Spleen (tissue), 11 donors: ENCODE measurements around the gene VWCE. TPM values are rescaled to one million over a fixed set of nuclear protein-coding genes. Genes with fewer than 3 reads are reported as not detected.

Experiments
- DNase-seq: peaks from one replicate; pipeline ENCODE4 v3.0.0-alpha.2; 2020
- H3K27ac ChIP-seq, 8 donors: fragments of 200-600 bp; sonication (generic) in 7 of 8; 1 replicate in 4 of 8; 2 replicates in 4 of 8; pipeline versions ENCODE4 v1.5.0 to v1.8.0; 2016 to 2021; ENCODE audit warnings: inconsistent platforms in 4 of 8, mild to moderate bottlenecking in 4 of 8, moderate library complexity in 1 of 8
- H3K27me3 ChIP-seq, 7 donors: fragments of 200-600 bp; sonication (generic) in 6 of 7; replicated peaks in 1 of 7; 1 replicate in 4 of 7; 2 replicates in 3 of 7; pipeline versions ENCODE4 v1.5.0 to v1.8.0; 2016 to 2021; ENCODE audit warnings: inconsistent platforms in 3 of 7, mild to moderate bottlenecking in 1 of 7
- H3K36me3 ChIP-seq, 6 donors: fragments of 200-600 bp; sonication (generic) in 5 of 6; 1 replicate in 4 of 6; 2 replicates in 2 of 6; pipeline versions ENCODE4 v1.5.0 to v1.8.0; 2016 to 2021; ENCODE audit warnings: inconsistent platforms in 2 of 6
- H3K4me1 ChIP-seq, 6 donors: fragments of 200-600 bp; sonication (generic) in 5 of 6; 1 replicate in 3 of 6; 2 replicates in 3 of 6; pipeline versions ENCODE4 v1.5.0 to v1.8.0; 2016 to 2021; ENCODE audit warnings: inconsistent platforms in 3 of 6
- H3K4me3 ChIP-seq, 8 donors: fragments of 200-600 bp; sonication (generic) in 7 of 8; 1 replicate in 4 of 8; 2 replicates in 4 of 8; pipeline versions ENCODE4 v1.5.0 to v1.8.0; 2016 to 2021; ENCODE audit warnings: inconsistent platforms in 4 of 8, mild to moderate bottlenecking in 4 of 8, moderate library complexity in 2 of 8
- H3K9me3 ChIP-seq, 8 donors: fragments of 200-600 bp; sonication (generic) in 7 of 8; 1 replicate in 4 of 8; 2 replicates in 4 of 8; pipeline versions ENCODE4 v1.5.0 to v1.8.0; 2016 to 2021; ENCODE audit warnings: inconsistent platforms in 4 of 8
- POLR2A ChIP-seq, 3 donors: fragments of 450-650 bp; IDR thresholded peaks; one replicate each; pipeline ENCODE4 v1.5.1; 2017; ENCODE audit warnings: antibody characterized with exemption in 3 of 3, mild to moderate bottlenecking in 1 of 3
- POLR2AphosphoS5 ChIP-seq, 3 donors: sonication (generic); formaldehyde crosslinking; IDR thresholded peaks; one replicate each; pipeline ENCODE4 v1.5.1; 2017; ENCODE audit warnings: antibody characterized with exemption in 3 of 3
- WGBS, 5 donors: extraction: QIAGEN DNeasy Blood & Tissue Kit in 3 of 5; methylation state at CpG; one replicate each; pipeline versions ENCODE4 v1.1.5 to v1.1.7; 2013 to 2018; 5-methylcytosine and 5-hydroxymethylcytosine counted together
- intact Hi-C: fragments of 100-400 bp; cut with DNase I; formaldehyde crosslinking; loops from one replicate; pipeline ENCODE4 v1.15.0; 2023; ENCODE audit warnings: low total_unique reads
- polyA plus RNA-seq, 3 donors: library from polyadenylated mRNA; stranded (reverse); fragments of 200-250 nt; gene quantifications; one replicate each; pipeline ENCODE4 v1.2.1, GENCODE V29; 2013
- total RNA-seq, 7 donors: library from RNA; depleted of rRNA in 3 of 7; stranded (reverse); fragments of >200 nt in 3 of 7; fragmentation: NEBNext Ultra II Directional in 4 of 7; extraction: Animal tissue kit (Norgen Biotek cat#: 25700) in 4 of 7; gene quantifications; one replicate each; pipeline versions ENCODE4 v1.1.0 to v1.2.1, GENCODE V29; 2016 to 2021
- TF ChIP-seq, protein P1 (sequence below), 11 experiments: fragments of 200-600 bp in 7 of 11; fragments of 450-650 bp in 4 of 11; sonication (generic) in 4 of 11; IDR thresholded peaks in 8 of 11; conservative IDR thresholded peaks in 3 of 11; 1 replicate in 7 of 11; 2 replicates in 4 of 11; pipeline versions ENCODE4 v1.4.0 to v1.8.0; 2016 to 2021; ENCODE audit warnings: antibody characterized with exemption in 11 of 11, inconsistent platforms in 4 of 11, mild to moderate bottlenecking in 1 of 11
- donor health status: healthy with polysubstance abuse.
- donor health status: DM: no; HTN: no; CAD: no; lungs with moderate emphysema.
- donor health status: DM: no; HTN: no; CAD: no.
- donor health status: Bipolar disorder and iron deficiency.
- donor health status: healthy.
- donor health status: DM: no; HTN: no; CAD: no.
- donor health status: DM: yes; HTN: yes; CAD: no.

VWCE gene
- total and polyA plus RNA-seq, 10 donors = 0.23 to 3.2 (median 1.2) TPM

DNA sequence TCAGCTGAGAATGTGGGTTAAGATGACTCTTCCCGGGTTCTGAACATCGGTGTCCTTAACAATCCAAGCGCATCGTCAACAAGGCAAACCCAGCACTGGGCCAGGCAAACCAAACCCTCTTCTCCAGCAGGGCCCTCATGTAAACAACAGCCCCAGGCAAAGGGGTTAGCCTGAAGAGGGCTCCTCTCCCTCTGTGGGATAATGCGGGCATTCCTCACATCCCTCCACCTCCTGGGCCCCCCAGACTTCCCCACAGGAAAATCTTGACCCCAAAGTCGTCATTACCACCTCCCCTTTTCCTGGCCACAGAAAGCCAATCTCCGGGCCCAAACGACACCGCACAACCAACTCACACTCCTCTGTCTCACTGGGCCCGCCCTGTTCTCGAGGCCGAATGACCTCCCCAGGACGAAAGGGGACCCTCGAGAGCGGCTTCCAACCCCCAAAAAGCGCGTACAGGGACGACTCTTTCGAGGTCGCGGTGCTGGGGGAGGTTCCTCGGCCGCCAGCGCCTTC, 37.2 kb upstream of the VWCE start:
- Histone ChIP-seq H3K9me3 (no peaks in the 10 kb centered on the region), H3K27me3 (no peaks in the 10 kb centered on the region), H3K27ac (peak overlapping the region; percentile 82 to 96 (median 92)), H3K4me3 (peak overlapping the region; percentile 82 to 99 (median 90)), H3K36me3 (peaks cover 0 to 38% (median 19%) of the 10 kb centered on the region in 6 donors), H3K4me1 (peaks cover 36 to 92% (median 59%) of the 10 kb centered on the region in 6 donors)
- intact Hi-C loops = loop anchor here (10.0 kb wide), 1 partner anchor 92 kb away; the partner anchor contains the start of gene CPSF7
- TF ChIP-seq, protein P1, sequence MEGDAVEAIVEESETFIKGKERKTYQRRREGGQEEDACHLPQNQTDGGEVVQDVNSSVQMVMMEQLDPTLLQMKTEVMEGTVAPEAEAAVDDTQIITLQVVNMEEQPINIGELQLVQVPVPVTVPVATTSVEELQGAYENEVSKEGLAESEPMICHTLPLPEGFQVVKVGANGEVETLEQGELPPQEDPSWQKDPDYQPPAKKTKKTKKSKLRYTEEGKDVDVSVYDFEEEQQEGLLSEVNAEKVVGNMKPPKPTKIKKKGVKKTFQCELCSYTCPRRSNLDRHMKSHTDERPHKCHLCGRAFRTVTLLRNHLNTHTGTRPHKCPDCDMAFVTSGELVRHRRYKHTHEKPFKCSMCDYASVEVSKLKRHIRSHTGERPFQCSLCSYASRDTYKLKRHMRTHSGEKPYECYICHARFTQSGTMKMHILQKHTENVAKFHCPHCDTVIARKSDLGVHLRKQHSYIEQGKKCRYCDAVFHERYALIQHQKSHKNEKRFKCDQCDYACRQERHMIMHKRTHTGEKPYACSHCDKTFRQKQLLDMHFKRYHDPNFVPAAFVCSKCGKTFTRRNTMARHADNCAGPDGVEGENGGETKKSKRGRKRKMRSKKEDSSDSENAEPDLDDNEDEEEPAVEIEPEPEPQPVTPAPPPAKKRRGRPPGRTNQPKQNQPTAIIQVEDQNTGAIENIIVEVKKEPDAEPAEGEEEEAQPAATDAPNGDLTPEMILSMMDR (IDR thresholded peaks at IDR 0.05 in 8 of 11, conservative IDR thresholded peaks at IDR 0.05 in 3 of 11) = no peak
- no peak for TF ChIP-seq POLR2A (IDR thresholded peaks at IDR 0.05)
- no peak for TF ChIP-seq POLR2AphosphoS5 (IDR thresholded peaks at IDR 0.05)
- WGBS, 5 donors = 0 to 2% (median 1%) methylated on average over 19 to 24 of the region's 24 CpGs
- DNase-seq = no peak

DNA sequence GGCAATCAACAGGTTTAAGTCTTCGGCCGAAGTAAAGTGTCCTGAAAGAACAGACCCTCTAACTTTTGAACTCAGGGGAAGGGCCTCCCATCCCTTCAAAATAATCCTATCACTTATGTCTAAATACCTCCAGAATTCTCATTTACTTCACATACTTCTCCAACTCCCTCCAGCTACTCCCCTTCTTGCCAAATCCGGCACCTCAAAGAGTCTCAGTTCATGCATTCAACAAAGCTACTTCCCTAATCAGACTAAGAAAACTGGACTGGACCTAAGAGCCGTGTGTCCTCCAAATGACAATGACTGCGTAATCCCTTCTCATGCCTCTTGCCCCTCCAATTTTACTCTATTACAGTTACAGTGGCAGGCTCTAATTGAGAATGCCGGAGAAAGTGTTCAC, 36.5 kb upstream of the VWCE start:
- Histone ChIP-seq H3K9me3 (no peaks in the 10 kb centered on the region), H3K27ac (peak overlapping the region in 3 of 8 donors; percentile 89 to 96 (median 90)), H3K36me3 (peaks cover 0 to 45% (median 25%) of the 10 kb centered on the region in 6 donors), H3K4me1 (peaks cover 33 to 96% (median 57%) of the 10 kb centered on the region in 6 donors), H3K27me3 (no peaks in the 10 kb centered on the region), H3K4me3 (peak overlapping the region; percentile 82 to 99 (median 90))
- TF ChIP-seq POLR2A (IDR thresholded peaks at IDR 0.05) = no peak
- no peak for TF ChIP-seq POLR2AphosphoS5 (IDR thresholded peaks at IDR 0.05)
- TF ChIP-seq, protein P1 (IDR thresholded peaks at IDR 0.05 in 8 of 11, conservative IDR thresholded peaks at IDR 0.05 in 3 of 11) = no peak
- intact Hi-C loops = loop anchor here (10.0 kb wide), 1 partner anchor 93 kb away; the partner anchor contains the start of gene CPSF7
- DNase-seq = no peak
- 59 to 71% (median 63%) methylated on average over 6 of the region's 6 CpGs for WGBS, 5 donors

DNA sequence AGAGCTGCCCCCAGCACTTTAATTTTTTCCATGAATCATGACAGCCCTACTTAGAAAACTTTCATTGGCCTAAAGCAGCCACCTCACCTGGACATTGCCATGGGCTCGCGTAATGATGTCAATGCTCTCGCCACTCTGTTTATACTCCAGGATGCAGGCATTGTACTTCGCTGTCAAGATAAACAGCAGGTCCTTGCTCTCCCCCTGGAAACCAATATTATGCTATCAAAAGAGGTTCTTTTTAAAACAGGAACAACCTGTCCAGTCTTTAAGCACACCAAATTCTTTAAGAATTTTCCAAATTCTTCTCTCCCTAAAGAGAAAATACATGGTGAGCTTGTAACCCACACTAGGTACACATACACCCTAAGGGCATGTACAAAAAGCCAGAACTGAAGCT, 34.8 kb upstream of the VWCE start:
- 92 to 98% (median 96%) methylated on average over 4 of the region's 4 CpGs for WGBS, 5 donors
- intact Hi-C loops = loop anchor here (10.0 kb wide), 1 partner anchor 95 kb away; the partner anchor contains the start of gene CPSF7
- Histone ChIP-seq H3K9me3 (no peaks in the 10 kb centered on the region), H3K36me3 (peaks cover 0 to 63% (median 43%) of the 10 kb centered on the region in 6 donors), H3K4me3 (no peak overlapping the region), H3K4me1 (peaks cover 24 to 79% (median 43%) of the 10 kb centered on the region in 6 donors), H3K27ac (peak overlapping the region in 1 of 8 donors; percentile 7), H3K27me3 (no peaks in the 10 kb centered on the region)
- no peak for DNase-seq
- TF ChIP-seq POLR2AphosphoS5 (IDR thresholded peaks at IDR 0.05) (no peak), POLR2A (IDR thresholded peaks at IDR 0.05) (no peak)
- TF ChIP-seq, protein P1 (IDR thresholded peaks at IDR 0.05 in 8 of 11, conservative IDR thresholded peaks at IDR 0.05 in 3 of 11) = no peak

DNA sequence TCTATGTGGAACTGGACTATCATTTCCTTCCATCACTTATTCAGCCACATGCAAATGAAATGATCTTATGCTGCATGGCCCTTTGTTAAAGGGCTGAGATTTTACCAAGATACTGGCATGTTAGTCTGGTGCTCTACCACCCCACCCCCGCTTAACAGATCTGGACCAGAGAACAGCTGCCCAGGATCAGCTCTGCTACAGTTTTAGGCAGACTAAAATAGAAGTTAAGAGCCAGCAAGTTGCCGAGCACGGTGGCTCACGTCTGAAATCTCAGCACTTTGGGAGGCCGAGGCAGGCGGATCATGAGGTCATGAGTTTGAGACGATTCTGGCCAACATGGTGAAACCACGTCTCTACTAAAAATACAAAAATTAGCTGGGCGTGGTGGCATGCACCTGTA, 33.2 kb upstream of the VWCE start:
- DNase-seq = no peak
- peaks cover 9 to 78% (median 58%) of the 10 kb centered on the region in 6 donors for H3K36me3 ChIP-seq
- H3K4me3 ChIP-seq = no peak overlapping the region
- WGBS, 5 donors = 91 to 98% (median 95%) methylated on average over 9 of the region's 9 CpGs
- no peak for TF ChIP-seq POLR2A (IDR thresholded peaks at IDR 0.05)
- H3K27ac ChIP-seq = no peak overlapping the region
- intact Hi-C loops = no loop called here
- peaks cover 20 to 64% (median 35%) of the 10 kb centered on the region in 6 donors for H3K4me1 ChIP-seq
- no peaks in the 10 kb centered on the region for H3K9me3 ChIP-seq
- H3K27me3 ChIP-seq = no peaks in the 10 kb centered on the region
